Liver (tissue), 9 donors: Measurements from ENCODE around the gene CD8B. TPM values are rescaled to one million over a fixed set of nuclear protein-coding genes. Genes with fewer than 3 reads are reported as not detected.

Source experiments
- DNase-seq: peaks from one replicate; pipeline ENCODE4 v3.0.0-alpha.2; 2017; ENCODE audit warnings: low spot score
- H3K27ac ChIP-seq, 2 donors: one replicate each; pipeline ENCODE4 v1.7.0; 2013; ENCODE audit warnings: inconsistent platforms in 2 of 2, low read length in 2 of 2, control low read depth in 1 of 2, low read depth in 1 of 2, mild to moderate bottlenecking in 1 of 2
- H3K27me3 ChIP-seq, 4 donors: one replicate each; pipeline versions ENCODE4 v1.6.1 to v1.7.0; 2013; ENCODE audit warnings: low read length in 3 of 4, inconsistent platforms in 1 of 4, mild to moderate bottlenecking in 1 of 4, moderate library complexity in 1 of 4; ENCODE audit not compliant: control insufficient read depth in 4 of 4, insufficient read depth in 4 of 4
- H3K36me3 ChIP-seq, 4 donors: one replicate each; pipeline versions ENCODE4 v1.6.1 to v1.7.0; 2013; ENCODE audit warnings: low read length in 3 of 4, mild to moderate bottlenecking in 3 of 4, low read depth in 1 of 4, moderate library complexity in 1 of 4; ENCODE audit not compliant: control insufficient read depth in 4 of 4, insufficient read depth in 3 of 4
- H3K4me1 ChIP-seq, 4 donors: one replicate each; pipeline versions ENCODE4 v1.6.1 to v1.7.0; 2013; ENCODE audit warnings: low read length in 3 of 4, mild to moderate bottlenecking in 3 of 4, moderate library complexity in 1 of 4; ENCODE audit not compliant: control insufficient read depth in 4 of 4, insufficient read depth in 4 of 4
- H3K4me3 ChIP-seq, 3 donors: one replicate each; pipeline versions ENCODE4 v1.6.1 to v1.7.0; 2013; ENCODE audit warnings: low read length in 3 of 3, control low read depth in 1 of 3, low read depth in 1 of 3, mild to moderate bottlenecking in 1 of 3
- H3K9ac ChIP-seq, 2 donors: one replicate each; pipeline ENCODE4 v1.7.0; 2013; ENCODE audit warnings: low read length in 2 of 2, mild to moderate bottlenecking in 2 of 2, moderate library complexity in 2 of 2, control low read depth in 1 of 2, low read depth in 1 of 2
- H3K9me3 ChIP-seq, 4 donors: one replicate each; pipeline versions ENCODE4 v1.6.1 to v1.7.0; 2013; ENCODE audit warnings: low read length in 3 of 4; ENCODE audit not compliant: control insufficient read depth in 4 of 4
- EGR1 ChIP-seq, 2 donors: IDR thresholded peaks; 2 replicates each; pipeline ENCODE4 v1.6.1; 2016 to 2018; ENCODE audit warnings: antibody characterized with exemption in 2 of 2, low read depth in 2 of 2
- FOXA1 ChIP-seq: IDR thresholded peaks from 2 replicates; pipeline ENCODE4 v1.6.1; 2016; ENCODE audit warnings: antibody characterized with exemption
- FOXA2 ChIP-seq: IDR thresholded peaks from 2 replicates; pipeline ENCODE4 v1.6.1; 2016; ENCODE audit warnings: antibody characterized with exemption
- GABPA ChIP-seq, 2 donors: IDR thresholded peaks in 1 of 2; conservative IDR thresholded peaks in 1 of 2; 2 replicates each; pipeline ENCODE4 v1.6.1; 2016; ENCODE audit warnings: antibody characterized with exemption in 2 of 2, mild to moderate bottlenecking in 1 of 2, moderate library complexity in 1 of 2
- HNF4A ChIP-seq, 2 donors: conservative IDR thresholded peaks; 2 replicates each; pipeline ENCODE4 v1.6.1; 2016; ENCODE audit warnings: antibody characterized with exemption in 2 of 2, mild to moderate bottlenecking in 2 of 2
- HNF4G ChIP-seq: IDR thresholded peaks from 2 replicates; pipeline ENCODE4 v1.6.1; 2016; ENCODE audit warnings: antibody characterized with exemption
- JUND ChIP-seq, 2 donors: IDR thresholded peaks; 2 replicates each; pipeline ENCODE4 v1.6.1; 2016; ENCODE audit warnings: antibody characterized with exemption in 2 of 2
- NR2F2 ChIP-seq: IDR thresholded peaks from 2 replicates; pipeline ENCODE4 v1.6.1; 2016; ENCODE audit warnings: antibody characterized with exemption
- RAD21 ChIP-seq, 2 donors: IDR thresholded peaks; 2 replicates each; pipeline ENCODE4 v1.6.1; 2016; ENCODE audit warnings: antibody characterized with exemption in 2 of 2, mild to moderate bottlenecking in 2 of 2
- RXRA ChIP-seq, 2 donors: IDR thresholded peaks; 2 replicates each; pipeline ENCODE4 v1.6.1; 2017 to 2018; ENCODE audit warnings: antibody characterized with exemption in 2 of 2, mild to moderate bottlenecking in 1 of 2
- SP1 ChIP-seq: IDR thresholded peaks from 2 replicates; pipeline ENCODE4 v1.6.1; 2018; ENCODE audit warnings: antibody characterized with exemption, mild to moderate bottlenecking
- TAF1 ChIP-seq: conservative IDR thresholded peaks from 2 replicates; pipeline ENCODE4 v1.6.1; 2016; ENCODE audit warnings: antibody characterized with exemption, mild to moderate bottlenecking
- YY1 ChIP-seq: IDR thresholded peaks from 2 replicates; pipeline ENCODE4 v1.6.1; 2016; ENCODE audit warnings: antibody characterized with exemption, mild to moderate bottlenecking
- WGBS: extraction: QIAGEN DNeasy Blood & Tissue Kit; methylation state at CpG from one replicate; pipeline ENCODE4 v1.1.7; 2013; 5-methylcytosine and 5-hydroxymethylcytosine counted together
- polyA plus RNA-seq, 2 donors: library from polyadenylated mRNA; stranded (reverse) in 1 of 2; unstranded in 1 of 2; fragments of 200-250 nt in 1 of 2; fragments of >200 nt in 1 of 2; fragmentation: Nextera tagmentation in 1 of 2; extraction: Ambion mirVana in 1 of 2; gene quantifications; one replicate each; pipeline versions ENCODE4 v1.2.1 to v1.2.3, GENCODE V29; 2013 to 2015
- total RNA-seq, 2 donors: library from RNA; depleted of rRNA; stranded (reverse); fragments of >200 nt; gene quantifications; one replicate each; pipeline ENCODE4 v1.2.3, GENCODE V29; 2014
- TF ChIP-seq, protein P1 (sequence below): IDR thresholded peaks from 2 replicates; pipeline ENCODE4 v1.6.1; 2016; ENCODE audit warnings: antibody characterized with exemption
- TF ChIP-seq, protein P2 (sequence below): IDR thresholded peaks from 2 replicates; pipeline ENCODE4 v1.6.1; 2016; ENCODE audit warnings: antibody characterized with exemption, mild to moderate bottlenecking
- TF ChIP-seq, protein P3 (sequence below): IDR thresholded peaks from 2 replicates; pipeline ENCODE4 v1.6.1; 2016; ENCODE audit warnings: antibody characterized with exemption
- TF ChIP-seq, protein P4 (sequence below): IDR thresholded peaks from 2 replicates; pipeline ENCODE4 v1.6.1; 2016; ENCODE audit warnings: antibody characterized with exemption
- TF ChIP-seq, protein P5 (sequence below): fragments of 150-350 bp; IDR thresholded peaks from 2 replicates; pipeline ENCODE4 v1.5.1; 2017; ENCODE audit warnings: improper control_type of control experiment, low read depth, low read length; ENCODE audit not compliant: missing input control
- donor health status: healthy.
- donor health status: healthy.
- donor health status: healthy.
- donor health status: healthy.
- donor health status: healthy.

CD8B gene
- total and polyA plus RNA-seq, 4 donors = 0.17 to 1.0 (median 0.64) TPM

DNA sequence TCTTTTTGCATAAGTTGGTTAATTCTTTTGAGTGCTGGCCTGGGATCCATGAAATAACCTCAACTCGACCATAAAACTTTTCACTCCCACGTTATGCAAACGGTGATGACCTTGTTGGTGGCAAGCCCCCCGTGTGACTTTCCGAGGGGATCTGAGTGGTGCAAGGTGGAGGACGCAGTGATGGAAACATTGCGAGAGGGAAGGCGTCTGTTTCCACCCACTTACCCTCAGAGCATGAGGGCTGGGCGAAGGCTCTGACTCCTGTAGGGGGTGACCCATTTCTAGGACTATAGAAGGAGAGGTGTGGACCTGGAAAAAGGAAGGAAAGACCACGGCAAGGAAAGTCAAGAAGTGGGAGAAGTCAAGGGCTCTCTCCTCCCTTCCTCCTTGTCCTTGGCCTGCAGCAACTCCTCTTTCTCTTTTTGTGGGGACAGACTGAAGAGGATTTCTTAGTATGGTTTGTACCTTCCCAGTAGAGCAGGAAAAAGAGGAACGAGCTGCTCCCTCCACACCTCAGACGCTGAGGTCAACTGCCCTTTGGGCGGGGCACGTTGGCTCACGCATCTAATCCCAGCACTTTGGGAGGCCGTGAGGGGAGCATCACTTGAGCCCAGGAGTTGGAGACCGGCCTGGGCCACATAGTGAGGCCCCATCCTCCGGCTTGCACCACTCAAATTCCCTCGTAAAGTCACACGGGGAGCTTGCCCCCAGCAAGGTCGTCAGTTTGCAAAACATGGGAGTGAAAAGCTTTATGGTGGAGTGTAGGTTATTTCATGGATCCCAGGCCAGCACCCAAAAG is 55.4 kb downstream of the CD8B start:
- no peak for DNase-seq

More for the DNA sequence above, 55.4 kb downstream of the CD8B start:
- WGBS = 79% methylated on average over 21 of the region's 21 CpGs
- H3K4me1 ChIP-seq = peaks cover 6 to 25% (median 16%) of the 10 kb centered on the region in 4 donors
- no peaks in the 10 kb centered on the region for H3K36me3 ChIP-seq
- H3K4me3 ChIP-seq = no peak overlapping the region
- TF ChIP-seq RXRA (IDR thresholded peaks at IDR 0.05) (no peak), TAF1 (no peak), YY1 (no peak), EGR1 (IDR thresholded peaks at IDR 0.05; ENCODE audit: low read depth in 2 of 2) (no peak), GABPA (IDR thresholded peaks at IDR 0.05 in 1 of 2, conservative IDR thresholded peaks at IDR 0.05 in 1 of 2) (no peak), FOXA2 (no peak), FOXA1 (no peak), RAD21 (IDR thresholded peaks at IDR 0.05) (no peak), JUND (IDR thresholded peaks at IDR 0.05) (no peak), HNF4A (conservative IDR thresholded peaks at IDR 0.05) (no peak), NR2F2 (no peak), SP1 (no peak), HNF4G (no peak)
- TF ChIP-seq, protein P1, sequence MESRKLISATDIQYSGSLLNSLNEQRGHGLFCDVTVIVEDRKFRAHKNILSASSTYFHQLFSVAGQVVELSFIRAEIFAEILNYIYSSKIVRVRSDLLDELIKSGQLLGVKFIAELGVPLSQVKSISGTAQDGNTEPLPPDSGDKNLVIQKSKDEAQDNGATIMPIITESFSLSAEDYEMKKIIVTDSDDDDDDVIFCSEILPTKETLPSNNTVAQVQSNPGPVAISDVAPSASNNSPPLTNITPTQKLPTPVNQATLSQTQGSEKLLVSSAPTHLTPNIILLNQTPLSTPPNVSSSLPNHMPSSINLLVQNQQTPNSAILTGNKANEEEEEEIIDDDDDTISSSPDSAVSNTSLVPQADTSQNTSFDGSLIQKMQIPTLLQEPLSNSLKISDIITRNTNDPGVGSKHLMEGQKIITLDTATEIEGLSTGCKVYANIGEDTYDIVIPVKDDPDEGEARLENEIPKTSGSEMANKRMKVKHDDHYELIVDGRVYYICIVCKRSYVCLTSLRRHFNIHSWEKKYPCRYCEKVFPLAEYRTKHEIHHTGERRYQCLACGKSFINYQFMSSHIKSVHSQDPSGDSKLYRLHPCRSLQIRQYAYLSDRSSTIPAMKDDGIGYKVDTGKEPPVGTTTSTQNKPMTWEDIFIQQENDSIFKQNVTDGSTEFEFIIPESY = no peak
- TF ChIP-seq, protein P2, sequence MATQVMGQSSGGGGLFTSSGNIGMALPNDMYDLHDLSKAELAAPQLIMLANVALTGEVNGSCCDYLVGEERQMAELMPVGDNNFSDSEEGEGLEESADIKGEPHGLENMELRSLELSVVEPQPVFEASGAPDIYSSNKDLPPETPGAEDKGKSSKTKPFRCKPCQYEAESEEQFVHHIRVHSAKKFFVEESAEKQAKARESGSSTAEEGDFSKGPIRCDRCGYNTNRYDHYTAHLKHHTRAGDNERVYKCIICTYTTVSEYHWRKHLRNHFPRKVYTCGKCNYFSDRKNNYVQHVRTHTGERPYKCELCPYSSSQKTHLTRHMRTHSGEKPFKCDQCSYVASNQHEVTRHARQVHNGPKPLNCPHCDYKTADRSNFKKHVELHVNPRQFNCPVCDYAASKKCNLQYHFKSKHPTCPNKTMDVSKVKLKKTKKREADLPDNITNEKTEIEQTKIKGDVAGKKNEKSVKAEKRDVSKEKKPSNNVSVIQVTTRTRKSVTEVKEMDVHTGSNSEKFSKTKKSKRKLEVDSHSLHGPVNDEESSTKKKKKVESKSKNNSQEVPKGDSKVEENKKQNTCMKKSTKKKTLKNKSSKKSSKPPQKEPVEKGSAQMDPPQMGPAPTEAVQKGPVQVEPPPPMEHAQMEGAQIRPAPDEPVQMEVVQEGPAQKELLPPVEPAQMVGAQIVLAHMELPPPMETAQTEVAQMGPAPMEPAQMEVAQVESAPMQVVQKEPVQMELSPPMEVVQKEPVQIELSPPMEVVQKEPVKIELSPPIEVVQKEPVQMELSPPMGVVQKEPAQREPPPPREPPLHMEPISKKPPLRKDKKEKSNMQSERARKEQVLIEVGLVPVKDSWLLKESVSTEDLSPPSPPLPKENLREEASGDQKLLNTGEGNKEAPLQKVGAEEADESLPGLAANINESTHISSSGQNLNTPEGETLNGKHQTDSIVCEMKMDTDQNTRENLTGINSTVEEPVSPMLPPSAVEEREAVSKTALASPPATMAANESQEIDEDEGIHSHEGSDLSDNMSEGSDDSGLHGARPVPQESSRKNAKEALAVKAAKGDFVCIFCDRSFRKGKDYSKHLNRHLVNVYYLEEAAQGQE = no peak
- TF ChIP-seq, protein P3, sequence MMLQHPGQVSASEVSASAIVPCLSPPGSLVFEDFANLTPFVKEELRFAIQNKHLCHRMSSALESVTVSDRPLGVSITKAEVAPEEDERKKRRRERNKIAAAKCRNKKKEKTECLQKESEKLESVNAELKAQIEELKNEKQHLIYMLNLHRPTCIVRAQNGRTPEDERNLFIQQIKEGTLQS = no peak
- TF ChIP-seq, protein P4, sequence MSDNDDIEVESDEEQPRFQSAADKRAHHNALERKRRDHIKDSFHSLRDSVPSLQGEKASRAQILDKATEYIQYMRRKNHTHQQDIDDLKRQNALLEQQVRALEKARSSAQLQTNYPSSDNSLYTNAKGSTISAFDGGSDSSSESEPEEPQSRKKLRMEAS = no peak
- TF ChIP-seq, protein P5, sequence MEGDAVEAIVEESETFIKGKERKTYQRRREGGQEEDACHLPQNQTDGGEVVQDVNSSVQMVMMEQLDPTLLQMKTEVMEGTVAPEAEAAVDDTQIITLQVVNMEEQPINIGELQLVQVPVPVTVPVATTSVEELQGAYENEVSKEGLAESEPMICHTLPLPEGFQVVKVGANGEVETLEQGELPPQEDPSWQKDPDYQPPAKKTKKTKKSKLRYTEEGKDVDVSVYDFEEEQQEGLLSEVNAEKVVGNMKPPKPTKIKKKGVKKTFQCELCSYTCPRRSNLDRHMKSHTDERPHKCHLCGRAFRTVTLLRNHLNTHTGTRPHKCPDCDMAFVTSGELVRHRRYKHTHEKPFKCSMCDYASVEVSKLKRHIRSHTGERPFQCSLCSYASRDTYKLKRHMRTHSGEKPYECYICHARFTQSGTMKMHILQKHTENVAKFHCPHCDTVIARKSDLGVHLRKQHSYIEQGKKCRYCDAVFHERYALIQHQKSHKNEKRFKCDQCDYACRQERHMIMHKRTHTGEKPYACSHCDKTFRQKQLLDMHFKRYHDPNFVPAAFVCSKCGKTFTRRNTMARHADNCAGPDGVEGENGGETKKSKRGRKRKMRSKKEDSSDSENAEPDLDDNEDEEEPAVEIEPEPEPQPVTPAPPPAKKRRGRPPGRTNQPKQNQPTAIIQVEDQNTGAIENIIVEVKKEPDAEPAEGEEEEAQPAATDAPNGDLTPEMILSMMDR = no peak
- no peaks in the 10 kb centered on the region for H3K9me3 ChIP-seq
- H3K9ac ChIP-seq = no peak overlapping the region
- H3K27me3 ChIP-seq = no peaks in the 10 kb centered on the region
- no peak overlapping the region for H3K27ac ChIP-seq
